A673 (cell line): ENCODE data around the gene MCF2L2. TPM values are rescaled to one million over a fixed set of nuclear protein-coding genes. Genes with fewer than 3 reads are reported as not detected.

ENCODE experiments used
- BruUV-seq: library from RNA; stranded (reverse); fragments of 400-500 nt; replicated peaks from 2 replicates; lab custom pipeline; 2021; lab: Mats Ljungman, UMichigan
- CTCF ChIA-PET: fragments of 300-600 bp; sonication (Branson Sonifier 250); formaldehyde crosslinking; loops from one replicate; lab custom pipeline; 2022; ENCODE audit warnings: antibody characterized with exemption; lab: Charles Lee
- POLR2A ChIA-PET: fragments of 300-600 bp; sonication (Branson Sonifier 250); formaldehyde crosslinking; loops from one replicate; lab custom pipeline; 2022; ENCODE audit warnings: antibody characterized with exemption; ENCODE audit not compliant: low non-redundant PET; lab: Charles Lee
- DNase-seq: peaks from one replicate; pipeline ENCODE4 v3.0.0-alpha.2; 2015; ENCODE audit warnings: low spot score
- H3K27ac ChIP-seq: fragments of 200-600 bp; sonication (generic); 2 replicates; pipeline ENCODE4 v1.5.1; 2016; ENCODE audit warnings: mixed run types, low read depth, mild to moderate bottlenecking, mixed read lengths, antibody characterized with exemption, low read length; ENCODE audit not compliant: poor library complexity, severe bottlenecking
- H3K27me3 ChIP-seq: fragments of 200-600 bp; sonication (generic); replicated peaks from 2 replicates; pipeline ENCODE4 v1.6.1; 2017; ENCODE audit warnings: mixed run types, low read depth, mild to moderate bottlenecking, mixed read lengths, antibody characterized with exemption, low read length; ENCODE audit not compliant: insufficient read depth, poor library complexity
- H3K36me3 ChIP-seq: fragments of 200-600 bp; sonication (generic); 2 replicates; pipeline ENCODE4 v1.6.1; 2016; ENCODE audit warnings: mixed run types, mild to moderate bottlenecking, mixed read lengths, antibody characterized with exemption, low read length; ENCODE audit not compliant: insufficient read depth, poor library complexity, severe bottlenecking
- H3K4me1 ChIP-seq: fragments of 200-600 bp; sonication (generic); 2 replicates; pipeline ENCODE4 v1.6.1; 2017; ENCODE audit warnings: mixed run types, mild to moderate bottlenecking, mixed read lengths, antibody characterized with exemption, low read length; ENCODE audit not compliant: insufficient read depth, poor library complexity, severe bottlenecking
- H3K4me3 ChIP-seq: fragments of 200-600 bp; sonication (generic); 2 replicates; pipeline ENCODE4 v1.5.1; 2016; ENCODE audit warnings: low read depth, mixed run types, mild to moderate bottlenecking, mixed read lengths, low read length; ENCODE audit not compliant: poor library complexity, severe bottlenecking
- H3K9me3 ChIP-seq: fragments of 200-600 bp; sonication (generic); 2 replicates; pipeline ENCODE4 v1.6.1; 2016; ENCODE audit warnings: mixed run types, low read depth, mild to moderate bottlenecking, mixed read lengths, antibody characterized with exemption, low read length; ENCODE audit not compliant: poor library complexity, severe bottlenecking
- EZH2 ChIP-seq: fragments of 200-600 bp; sonication (generic); IDR thresholded peaks from 2 replicates; pipeline ENCODE4 v1.6.1; 2017; ENCODE audit warnings: borderline replicate concordance, low read depth, mild to moderate bottlenecking, mixed read lengths, antibody characterized with exemption, low read length; ENCODE audit not compliant: poor library complexity, severe bottlenecking
- intact Hi-C: fragments of 100-400 bp; cut with micrococcal nuclease; formaldehyde crosslinking; loops from one replicate; pipeline ENCODE4 v1.10.0; 2022; ENCODE audit not compliant: unreplicated experiment
- total RNA-seq: library from RNA; stranded (reverse); gene quantifications from 2 replicates; pipeline ENCODE4 v1.2.3, GENCODE V29; 2021
- TF ChIP-seq, protein P1 (sequence below): fragments of 300-800, 200-600 bp; sonication (generic); conservative IDR thresholded peaks from 2 replicates; pipeline ENCODE4 v1.5.1; 2017; ENCODE audit warnings: low read depth, mild to moderate bottlenecking, antibody characterized with exemption, low read length, moderate library complexity, mixed read lengths

The MCF2L2 gene
- total RNA-seq, 1 experiment from 2014 or later: not detected

GRCh38 chr3:183391460-183391859, 37.0 kb downstream of the MCF2L2 start:
- Histone ChIP-seq H3K4me3 (no peak overlapping the region), H3K27ac (no peak overlapping the region), H3K9me3 (no peaks in the 10 kb centered on the region), H3K36me3 (no peaks in the 10 kb centered on the region), H3K27me3 (no peaks in the 10 kb centered on the region), H3K4me1 (no peaks in the 10 kb centered on the region)
- intact Hi-C loops: loop anchor here (10.0 kb wide), 1 partner anchor 487 kb away; no protein-coding TSS in a partner anchor
- ChIA-PET POLR2A (no interaction called here), CTCF (no interaction called here)
- no TSS peak for BruUV-seq
- DNase-seq: no peak
- TF ChIP-seq, protein P1, sequence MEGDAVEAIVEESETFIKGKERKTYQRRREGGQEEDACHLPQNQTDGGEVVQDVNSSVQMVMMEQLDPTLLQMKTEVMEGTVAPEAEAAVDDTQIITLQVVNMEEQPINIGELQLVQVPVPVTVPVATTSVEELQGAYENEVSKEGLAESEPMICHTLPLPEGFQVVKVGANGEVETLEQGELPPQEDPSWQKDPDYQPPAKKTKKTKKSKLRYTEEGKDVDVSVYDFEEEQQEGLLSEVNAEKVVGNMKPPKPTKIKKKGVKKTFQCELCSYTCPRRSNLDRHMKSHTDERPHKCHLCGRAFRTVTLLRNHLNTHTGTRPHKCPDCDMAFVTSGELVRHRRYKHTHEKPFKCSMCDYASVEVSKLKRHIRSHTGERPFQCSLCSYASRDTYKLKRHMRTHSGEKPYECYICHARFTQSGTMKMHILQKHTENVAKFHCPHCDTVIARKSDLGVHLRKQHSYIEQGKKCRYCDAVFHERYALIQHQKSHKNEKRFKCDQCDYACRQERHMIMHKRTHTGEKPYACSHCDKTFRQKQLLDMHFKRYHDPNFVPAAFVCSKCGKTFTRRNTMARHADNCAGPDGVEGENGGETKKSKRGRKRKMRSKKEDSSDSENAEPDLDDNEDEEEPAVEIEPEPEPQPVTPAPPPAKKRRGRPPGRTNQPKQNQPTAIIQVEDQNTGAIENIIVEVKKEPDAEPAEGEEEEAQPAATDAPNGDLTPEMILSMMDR: no peak
- TF ChIP-seq EZH2: no peak

DNA sequence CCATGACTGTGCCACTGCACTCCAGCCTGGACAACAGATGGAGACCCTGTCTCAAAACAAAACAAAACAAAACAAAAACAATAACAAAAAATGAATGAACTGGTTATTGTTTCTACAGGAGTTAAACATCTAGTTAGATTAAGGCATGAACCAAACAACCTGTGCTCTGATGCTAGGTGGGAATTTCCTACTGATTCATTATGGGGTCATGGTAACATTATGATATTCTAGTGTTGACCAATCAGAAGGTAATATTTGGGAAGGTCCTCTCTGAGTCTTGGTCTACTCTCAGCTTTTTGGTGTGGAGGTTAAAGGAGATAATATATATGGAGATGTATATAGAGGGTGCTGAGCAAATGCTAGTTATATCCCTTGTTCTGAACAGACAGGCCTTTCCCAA, 37.6 kb downstream of the MCF2L2 start:
- H3K4me3 ChIP-seq: no peak overlapping the region
- BruUV-seq: no TSS peak
- H3K9me3 ChIP-seq: no peaks in the 10 kb centered on the region
- ChIA-PET CTCF (no interaction called here), POLR2A (interaction anchor here (0.6 kb wide), 1 partner anchor 138 kb away, joined by 12 read pairs; the partner anchor contains the start of gene B3GNT5)
- no peak for TF ChIP-seq EZH2
- TF ChIP-seq, protein P1: no peak
- H3K4me1 ChIP-seq: no peaks in the 10 kb centered on the region
- intact Hi-C loops: loop anchor here (10.0 kb wide), 1 partner anchor 486 kb away; no protein-coding TSS in a partner anchor
- H3K27ac ChIP-seq: no peak overlapping the region
- no peak for DNase-seq
- H3K27me3 ChIP-seq: no peaks in the 10 kb centered on the region
- no peaks in the 10 kb centered on the region for H3K36me3 ChIP-seq

GRCh38 chr3:183388213-183388895, 40.1 kb downstream of the MCF2L2 start:
- POLR2A ChIA-PET: no interaction called here
- intact Hi-C loops: loop anchor here (5.0 kb wide), 1 partner anchor 676 kb away; no protein-coding TSS in a partner anchor
- Histone ChIP-seq H3K27me3 (no peaks in the 10 kb centered on the region), H3K36me3 (no peaks in the 10 kb centered on the region), H3K27ac (no peak overlapping the region), H3K9me3 (no peaks in the 10 kb centered on the region), H3K4me1 (no peaks in the 10 kb centered on the region), H3K4me3 (no peak overlapping the region)
- no TSS peak for BruUV-seq
- TF ChIP-seq, protein P1: no peak
- no peak for TF ChIP-seq EZH2
- CTCF ChIA-PET: no interaction called here
- DNase-seq: no peak
